Activated naive CD8-positive, alpha-beta T cell treated with anti-CD3 and anti-CD28 coated beads, Interleukin-2, amount 50 U/mL, for 24 hours (primary cell): Measurements from ENCODE around the gene SLC35B4.

Source experiments
- ATAC-seq: fragments of 150-1000 bp; cut with Tn5 transposase; one replicate; pipeline ENCODE4 v1.10.0; 2021
- DNase-seq: peaks from one replicate; pipeline ENCODE4 v3.0.0; 2021
- H3K27ac Mint-ChIP-seq: one replicate; pipeline ENCODE4 v1.8.0; 2021; ENCODE audit warnings: mild to moderate bottlenecking, mixed read lengths
- H3K27me3 Mint-ChIP-seq: one replicate; pipeline ENCODE4 v1.8.0; 2021; ENCODE audit warnings: mixed read lengths
- H3K36me3 Mint-ChIP-seq: one replicate; pipeline ENCODE4 v1.8.0; 2021; ENCODE audit warnings: low read depth, mixed read lengths
- H3K4me1 Mint-ChIP-seq: one replicate; pipeline ENCODE4 v1.8.0; 2021; ENCODE audit warnings: mixed read lengths
- H3K4me3 Mint-ChIP-seq: one replicate; pipeline ENCODE4 v1.8.0; 2021; ENCODE audit warnings: mild to moderate bottlenecking, moderate library complexity, mixed read lengths
- H3K9me3 Mint-ChIP-seq: one replicate; pipeline ENCODE4 v1.8.0; 2021; ENCODE audit warnings: mixed read lengths

The SLC35B4 gene

DNA sequence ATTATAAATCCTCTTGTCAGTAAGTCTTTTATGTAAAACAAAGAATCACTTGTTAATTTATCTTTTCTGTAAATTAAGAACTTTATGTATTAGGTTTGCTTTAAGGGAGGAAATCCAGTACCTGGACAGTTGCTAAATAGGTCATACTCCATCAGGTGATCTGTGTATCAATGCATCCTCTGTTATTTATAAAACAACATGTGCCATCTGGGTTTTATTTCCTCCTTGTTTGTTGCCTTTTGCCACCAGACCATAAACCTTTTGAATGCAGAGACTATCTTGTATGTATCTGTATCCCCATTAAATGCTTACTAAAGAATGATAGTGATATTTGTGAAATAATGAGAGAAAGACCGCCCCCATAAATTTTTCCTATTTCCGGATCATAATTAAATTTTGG is 70.0 kb downstream of the SLC35B4 start:
- no peak overlapping the region for H3K4me3 Mint-ChIP-seq

DNA sequence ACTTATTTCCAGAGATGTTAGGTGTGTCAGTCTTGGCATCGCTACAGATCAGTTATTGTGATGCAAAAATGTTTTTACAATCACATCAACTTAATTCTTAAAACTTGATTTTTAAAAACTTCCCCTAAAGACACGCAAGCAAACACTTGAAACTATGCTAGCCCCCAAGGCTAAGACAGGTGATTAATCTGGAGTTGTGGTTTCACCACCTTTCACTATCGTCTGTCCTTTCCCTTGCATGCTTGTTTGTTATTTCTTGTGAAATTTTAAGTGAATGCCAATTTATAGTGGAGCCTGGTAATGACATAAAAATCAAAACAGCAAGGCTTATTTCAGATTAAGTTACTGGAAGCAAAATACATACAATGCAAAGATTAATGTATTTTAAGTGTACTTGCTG is 70.4 kb downstream of the SLC35B4 start:
- no peaks in the 10 kb centered on the region for H3K4me1 Mint-ChIP-seq
- H3K27me3 Mint-ChIP-seq: peaks cover 7% of the 10 kb centered on the region
- H3K27ac Mint-ChIP-seq: no peak overlapping the region
- ATAC-seq (no peak), DNase-seq (no peak)
- no peaks in the 10 kb centered on the region for H3K9me3 Mint-ChIP-seq
- H3K36me3 Mint-ChIP-seq: no peaks in the 10 kb centered on the region
- no peak overlapping the region for H3K4me3 Mint-ChIP-seq

More for the DNA sequence above, 70.0 kb downstream of the SLC35B4 start:
- Mint-ChIP-seq H3K27me3 (peaks cover 7% of the 10 kb centered on the region), H3K9me3 (no peaks in the 10 kb centered on the region), H3K4me1 (no peaks in the 10 kb centered on the region), H3K36me3 (no peaks in the 10 kb centered on the region), H3K27ac (no peak overlapping the region)
- ATAC-seq: no peak
- no peak for DNase-seq

DNA sequence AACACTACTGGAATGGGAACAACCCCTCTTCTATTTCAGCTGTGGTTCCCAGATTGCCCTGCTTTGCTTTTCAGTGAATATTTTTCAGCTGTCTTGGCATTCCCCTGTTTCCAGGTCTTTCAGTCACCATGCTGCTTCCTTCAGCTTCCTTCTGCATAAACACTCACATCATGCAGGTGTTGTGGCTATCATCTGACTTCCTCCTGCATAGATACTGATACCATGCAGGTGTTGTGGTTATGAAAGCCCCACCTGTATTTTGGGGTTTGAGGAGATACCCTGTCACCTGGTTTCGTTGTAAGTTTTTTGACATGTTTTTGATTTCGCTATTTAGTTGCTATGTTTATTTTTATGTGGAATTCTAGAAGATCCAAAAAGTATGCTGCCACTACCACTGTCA is 71.5 kb downstream of the SLC35B4 start:
- Mint-ChIP-seq H3K36me3 (no peaks in the 10 kb centered on the region), H3K4me1 (no peaks in the 10 kb centered on the region), H3K4me3 (no peak overlapping the region), H3K27ac (no peak overlapping the region), H3K9me3 (peaks cover 5% of the 10 kb centered on the region), H3K27me3 (peaks cover 3% of the 10 kb centered on the region)
- DNase-seq (no peak), ATAC-seq (no peak)
